GM12878 (cell line): ENCODE results near the gene SLC25A13. TPM values are rescaled to one million over a fixed set of nuclear protein-coding genes. Genes with fewer than 3 reads are reported as not detected.

Source experiments
- ATAC-seq: fragments of 200-7000 bp; cut with Tn5 transposase; 3 replicates; pipeline ENCODE4 v1.9.1; 2020; ENCODE audit warnings: mild to moderate bottlenecking, moderate library complexity
- BruUV-seq: library from RNA; stranded (reverse); fragments of 400-500 nt; replicated peaks from 2 replicates; lab custom pipeline; 2021; lab: Mats Ljungman, UMichigan
- CTCF ChIA-PET: fragments of 300-600 bp; sonication (Branson Sonifier 250); formaldehyde crosslinking; extraction: SDS; loops from one replicate; lab custom pipeline; 2021; ENCODE audit warnings: inconsistent platforms; lab: Yijun Ruan, JAX
- POLR2A ChIA-PET: fragments of 350-600 bp; formaldehyde crosslinking; extraction: SDS; loops from one replicate; lab custom pipeline; 2021; ENCODE audit warnings: inconsistent platforms; lab: Charles Lee
- RAD21 ChIA-PET: fragments of 300-600 bp; sonication (Branson Sonifier 250); formaldehyde crosslinking; loops from one replicate; lab custom pipeline; 2023; ENCODE audit warnings: antibody characterized with exemption; ENCODE audit not compliant: unreplicated experiment; lab: Charles Lee
- SMC1A ChIA-PET: fragments of 300-600 bp; sonication (Branson Sonifier 250); formaldehyde crosslinking; loops from one replicate; lab custom pipeline; 2023; ENCODE audit not compliant: unreplicated experiment, uncharacterized antibody; lab: Charles Lee
- DNase-seq: peaks from one replicate; pipeline ENCODE4 v3.0.0-alpha.2; 2011; ENCODE audit warnings: low read depth, low spot score
- FAIRE-seq: peaks from 3 replicates; lab custom pipeline; 2011; peaks lifted over from hg19 to GRCh38; lab: Jason Lieb, UNC
- H2AFZ ChIP-seq: 2 replicates; pipeline ENCODE4 v1.6.0; 2011; ENCODE audit warnings: low read depth, low read length, control low read depth; ENCODE audit not compliant: control insufficient read depth
- H3K27ac ChIP-seq: 2 replicates; pipeline ENCODE4 v1.5.1; 2011; ENCODE audit warnings: control low read depth; ENCODE audit not compliant: control insufficient read depth, insufficient read depth
- H3K27me3 ChIP-seq, 2 experiments: replicated peaks in 1 of 2; 2 replicates each; pipeline versions ENCODE4 v1.6.0 to v1.6.1; 2011; ENCODE audit warnings: low read length in 1 of 2; ENCODE audit not compliant: control insufficient read depth in 2 of 2, insufficient read depth in 2 of 2
- H3K36me3 ChIP-seq, 2 experiments: 2 replicates each; pipeline ENCODE4 v1.5.1; 2011; ENCODE audit warnings: low read length in 1 of 2; ENCODE audit not compliant: control insufficient read depth in 2 of 2, insufficient read depth in 2 of 2
- H3K4me1 ChIP-seq: 2 replicates; pipeline ENCODE4 v1.6.1; 2011; ENCODE audit warnings: mild to moderate bottlenecking, low read length, moderate library complexity, mixed read lengths; ENCODE audit not compliant: control insufficient read depth, insufficient read depth
- H3K4me2 ChIP-seq: 2 replicates; pipeline ENCODE4 v1.6.0; 2011; ENCODE audit warnings: control low read depth; ENCODE audit not compliant: control insufficient read depth, insufficient read depth
- H3K4me3 ChIP-seq: fragments of 200-600 bp; sonication (generic); 2 replicates; pipeline ENCODE4 v1.5.1; 2016
- H3K79me2 ChIP-seq: 2 replicates; pipeline ENCODE4 v1.6.0; 2011; ENCODE audit warnings: low read length; ENCODE audit not compliant: control insufficient read depth, insufficient read depth
- H3K9ac ChIP-seq: 2 replicates; pipeline ENCODE4 v1.8.0; 2011; ENCODE audit warnings: low read length, control low read depth, mixed read lengths; ENCODE audit not compliant: control insufficient read depth, insufficient read depth
- H3K9me3 ChIP-seq: replicated peaks from 3 replicates; pipeline ENCODE4 v1.5.1; 2011; ENCODE audit warnings: mild to moderate bottlenecking, low read length; ENCODE audit not compliant: control insufficient read depth, insufficient read depth
- H4K20me1 ChIP-seq: 2 replicates; pipeline ENCODE4 v1.6.0; 2011; ENCODE audit not compliant: control insufficient read depth, insufficient read depth
- CHD1 ChIP-seq: IDR thresholded peaks from 2 replicates; pipeline ENCODE4 v1.6.1; 2012; ENCODE audit warnings: low read depth, low read length, improper control_type of control experiment
- E4F1 ChIP-seq: fragments of 450-650 bp; IDR thresholded peaks from 2 replicates; pipeline ENCODE4 v1.6.1; 2018; ENCODE audit warnings: borderline replicate concordance, mild to moderate bottlenecking; ENCODE audit not compliant: partially characterized antibody
- FOXM1 ChIP-seq: IDR thresholded peaks from 2 replicates; pipeline ENCODE4 v1.6.1; 2012; ENCODE audit warnings: low read depth, mild to moderate bottlenecking, inconsistent platforms, low read length, moderate library complexity
- MEF2B ChIP-seq: fragments of 450-650 bp; IDR thresholded peaks from 2 replicates; pipeline ENCODE4 v1.6.1; 2018; ENCODE audit warnings: mild to moderate bottlenecking, moderate library complexity; ENCODE audit not compliant: partially characterized antibody, poor library complexity, severe bottlenecking
- MTA3 ChIP-seq: IDR thresholded peaks from 2 replicates; pipeline ENCODE4 v1.6.1; 2012; ENCODE audit warnings: low read length, inconsistent platforms, borderline replicate concordance
- MYB ChIP-seq: fragments of 150-350 bp; IDR thresholded peaks from 2 replicates; pipeline ENCODE4 v1.6.1; 2014; ENCODE audit warnings: mild to moderate bottlenecking, low read depth, low read length, borderline replicate concordance
- PAX5 ChIP-seq: IDR thresholded peaks from 2 replicates; pipeline ENCODE4 v1.6.1; 2011; ENCODE audit warnings: low read depth, low read length, borderline replicate concordance
- PAX8 ChIP-seq: fragments of 450-650 bp; IDR thresholded peaks from 2 replicates; pipeline ENCODE4 v1.6.1; 2017; ENCODE audit warnings: mild to moderate bottlenecking, moderate library complexity
- SPI1 ChIP-seq: IDR thresholded peaks from 2 replicates; pipeline ENCODE4 v1.6.1; 2011; ENCODE audit warnings: low read depth, mild to moderate bottlenecking, low read length, moderate library complexity, borderline replicate concordance; ENCODE audit not compliant: insufficient read depth
- YBX1 ChIP-seq: fragments of 450-650 bp; IDR thresholded peaks from 2 replicates; pipeline ENCODE4 v1.6.1; 2016; ENCODE audit warnings: antibody characterized with exemption
- ZNF217 ChIP-seq: fragments of 450-650 bp; IDR thresholded peaks from 2 replicates; pipeline ENCODE4 v1.6.1; 2017; ENCODE audit warnings: antibody characterized with exemption, mild to moderate bottlenecking
- WGBS: methylation state at CpG from one replicate; pipeline ENCODE4 v1.1.6; 2016; ENCODE audit warnings: low lambda C conversion rate; ENCODE audit not compliant: insufficient replicate concordance, insufficient coverage; ENCODE audit errors: missing lambda C conversion rate; 5-methylcytosine and 5-hydroxymethylcytosine counted together
- in situ Hi-C: fragments of 300-500 bp; cut with MboI; formaldehyde crosslinking; loops from 9 replicates; pipeline ENCODE4 v1.14.3; 2018; ENCODE audit warnings: mixed read lengths
- intact Hi-C: fragments of 100-400 bp; cut with micrococcal nuclease; formaldehyde crosslinking; loops from one replicate; pipeline ENCODE4 v1.14.2; 2022; ENCODE audit not compliant: unreplicated experiment
- polyA plus RNA-seq, 11 experiments: library from polyadenylated mRNA; depleted of rRNA in 4 of 11; unstranded in 6 of 11; stranded (reverse) in 5 of 11; fragments of >200 nt; fragmentation: Nextera tagmentation in 4 of 11; fragmentation: Illumina TruSeq in 1 of 11; extraction: Ambion mirVana in 4 of 11; extraction: Trizol in 1 of 11; gene quantifications; 1 replicate in 1 of 11; 2 replicates in 10 of 11; pipeline versions ENCODE4 v1.2.1 to v1.2.3, GENCODE V29; 2011 to 2016; ENCODE audit warnings: inconsistent platforms in 2 of 11, missing spikeins in 2 of 11, low read depth in 1 of 11
- total RNA-seq, 4 experiments: library from RNA; depleted of rRNA in 3 of 4; stranded (reverse); fragments of >200 nt in 3 of 4; fragmentation: Illumina TruSeq in 1 of 4; extraction: Trizol in 1 of 4; gene quantifications; 2 replicates each; pipeline versions ENCODE4 v1.2.1 to v1.2.3, GENCODE V29; 2013 to 2021

Gene SLC25A13
- total and polyA plus RNA-seq, 10 of the 15 experiments (the other 5 are each of a cell fraction or from before 2014, with no cell fraction given): 7.0 to 24.7 (median 18.6) TPM

DNA sequence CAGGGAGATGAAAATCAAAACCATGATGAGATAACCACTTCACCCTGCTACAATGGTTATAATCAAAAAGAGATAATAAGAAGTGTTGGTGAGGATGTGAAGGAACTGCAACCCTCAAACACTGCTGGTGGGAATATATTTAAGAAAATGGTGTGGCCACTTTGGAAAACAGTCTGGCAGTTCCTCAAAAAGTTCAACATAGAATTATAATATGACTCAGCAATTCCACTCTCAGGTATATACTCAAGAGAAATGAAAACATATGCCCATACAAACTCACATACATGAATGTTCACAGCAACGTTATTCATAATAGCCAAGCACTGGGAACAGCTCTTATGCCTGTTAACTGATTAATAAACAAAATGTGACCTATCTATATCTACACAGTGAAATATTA, 104.8 kb downstream of the SLC25A13 start:
- no peak for FAIRE-seq
- Histone ChIP-seq H3K4me3 (no peak overlapping the region), H3K4me1 (no peaks in the 10 kb centered on the region), H3K9ac (no peak overlapping the region), H3K4me2 (no peak overlapping the region), H3K27ac (no peak overlapping the region), H2AFZ (no peak overlapping the region), H3K27me3 (no peaks in the 10 kb centered on the region), H4K20me1 (no peaks in the 10 kb centered on the region), H3K79me2 (no peaks in the 10 kb centered on the region), H3K9me3 (no peaks in the 10 kb centered on the region)
- in situ Hi-C loops (no loop called here), intact Hi-C loops (no loop called here)
- no TSS peak for BruUV-seq
- CTCF ChIA-PET: no interaction called here
- no peak for DNase-seq
- RAD21 ChIA-PET: interaction anchor here (0.6 kb wide), 1 partner anchor 621 kb away, joined by 4 read pairs; no protein-coding TSS in a partner anchor
- 0% methylated on average over 1 of the region's 1 CpG for WGBS
- SMC1A ChIA-PET: no interaction called here
- POLR2A ChIA-PET: no interaction called here
- ATAC-seq: no peak
- no peak for TF ChIP-seq YBX1
- no peak for TF ChIP-seq SPI1
- no peak for TF ChIP-seq FOXM1
- no peak for TF ChIP-seq MTA3
- TF ChIP-seq MYB: no peak
- no peak for TF ChIP-seq E4F1
- no peak for TF ChIP-seq PAX5
- TF ChIP-seq PAX8: no peak
- TF ChIP-seq ZNF217: no peak
- TF ChIP-seq MEF2B: no peak
- no peak for TF ChIP-seq CHD1
- TF ChIP-seq, all 136 proteins: peak for 0
- H3K36me3 ChIP-seq: no peaks in the 10 kb centered on the region
